ENCODE results near the gene LRP1B.

LRP1B gene

DNA sequence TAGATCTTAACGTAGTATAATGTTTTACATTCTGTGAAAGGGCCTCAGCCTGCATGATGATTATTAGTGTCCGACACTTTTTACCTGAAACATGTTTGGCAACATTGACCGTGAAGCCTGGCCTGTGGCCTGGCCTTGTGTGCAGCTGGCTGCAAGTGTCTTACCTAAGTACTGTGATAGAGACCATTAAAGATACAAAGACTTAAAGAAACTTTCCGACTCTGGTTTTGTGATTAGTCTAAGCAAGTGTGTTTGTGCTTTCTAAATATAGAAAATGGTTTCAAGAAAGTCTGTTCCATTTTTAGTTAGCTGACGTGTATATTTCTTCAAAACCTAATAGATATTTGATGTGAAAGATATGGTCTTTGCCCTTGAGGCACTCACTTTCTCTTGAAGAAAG, 601.8 kb downstream of the LRP1B start:
- no peaks in the 10 kb centered on the region for H3K27me3 ChIP-seq (ENCODE audit: control insufficient read depth in 2 of 2, insufficient read depth in 2 of 2, low read length in 2 of 2)

GRCh38 chr2:141526760-141527159, 604.1 kb downstream of the LRP1B start:
- Histone ChIP-seq H3K9me3 (ENCODE audit: control insufficient read depth in 2 of 2, low read length in 2 of 2) (no peaks in the 10 kb centered on the region), H3K36me3 (ENCODE audit: control insufficient read depth in 2 of 2, insufficient read depth in 2 of 2, low read length in 2 of 2) (no peaks in the 10 kb centered on the region), H3K9ac (ENCODE audit: low read depth in 1 of 2, low read length in 2 of 2) (no peak overlapping the region), H3K27me3 (ENCODE audit: control insufficient read depth in 2 of 2, insufficient read depth in 2 of 2, low read length in 2 of 2) (no peaks in the 10 kb centered on the region), H3K4me1 (ENCODE audit: control insufficient read depth in 2 of 2, insufficient read depth in 2 of 2, low read length in 2 of 2) (no peaks in the 10 kb centered on the region), H3K4me3 (ENCODE audit: low read length in 2 of 2) (no peak overlapping the region), H3K27ac (ENCODE audit: low read depth in 2 of 2, low read length in 2 of 2) (no peak overlapping the region)

More for the DNA sequence above, 601.8 kb downstream of the LRP1B start:
- Histone ChIP-seq H3K4me1 (ENCODE audit: control insufficient read depth in 2 of 2, insufficient read depth in 2 of 2, low read length in 2 of 2) (no peaks in the 10 kb centered on the region), H3K36me3 (ENCODE audit: control insufficient read depth in 2 of 2, insufficient read depth in 2 of 2, low read length in 2 of 2) (no peaks in the 10 kb centered on the region), H3K4me3 (ENCODE audit: low read length in 2 of 2) (no peak overlapping the region), H3K9ac (ENCODE audit: low read depth in 1 of 2, low read length in 2 of 2) (no peak overlapping the region), H3K27ac (ENCODE audit: low read depth in 2 of 2, low read length in 2 of 2) (no peak overlapping the region), H3K9me3 (ENCODE audit: control insufficient read depth in 2 of 2, low read length in 2 of 2) (no peaks in the 10 kb centered on the region)

GRCh38 chr2:141524777-141525176, 606.0 kb downstream of the LRP1B start:
- Histone ChIP-seq H3K27ac (ENCODE audit: low read depth in 2 of 2, low read length in 2 of 2) (no peak overlapping the region), H3K27me3 (ENCODE audit: control insufficient read depth in 2 of 2, insufficient read depth in 2 of 2, low read length in 2 of 2) (no peaks in the 10 kb centered on the region), H3K4me1 (ENCODE audit: control insufficient read depth in 2 of 2, insufficient read depth in 2 of 2, low read length in 2 of 2) (no peaks in the 10 kb centered on the region), H3K9ac (ENCODE audit: low read depth in 1 of 2, low read length in 2 of 2) (no peak overlapping the region), H3K4me3 (ENCODE audit: low read length in 2 of 2) (no peak overlapping the region), H3K36me3 (ENCODE audit: control insufficient read depth in 2 of 2, insufficient read depth in 2 of 2, low read length in 2 of 2) (no peaks in the 10 kb centered on the region), H3K9me3 (ENCODE audit: control insufficient read depth in 2 of 2, low read length in 2 of 2) (no peaks in the 10 kb centered on the region)

GRCh38 chr2:141523199-141523598, 607.6 kb downstream of the LRP1B start:
- no peak overlapping the region for H3K27ac ChIP-seq (ENCODE audit: low read depth in 2 of 2, low read length in 2 of 2)
- no peak overlapping the region for H3K9ac ChIP-seq (ENCODE audit: low read depth in 1 of 2, low read length in 2 of 2)
- no peaks in the 10 kb centered on the region for H3K9me3 ChIP-seq (ENCODE audit: control insufficient read depth in 2 of 2, low read length in 2 of 2)
- no peak overlapping the region for H3K4me3 ChIP-seq (ENCODE audit: low read length in 2 of 2)
- H3K36me3 ChIP-seq (ENCODE audit: control insufficient read depth in 2 of 2, insufficient read depth in 2 of 2, low read length in 2 of 2): no peaks in the 10 kb centered on the region
- H3K4me1 ChIP-seq (ENCODE audit: control insufficient read depth in 2 of 2, insufficient read depth in 2 of 2, low read length in 2 of 2): no peaks in the 10 kb centered on the region
- H3K27me3 ChIP-seq (ENCODE audit: control insufficient read depth in 2 of 2, insufficient read depth in 2 of 2, low read length in 2 of 2): no peaks in the 10 kb centered on the region

DNA sequence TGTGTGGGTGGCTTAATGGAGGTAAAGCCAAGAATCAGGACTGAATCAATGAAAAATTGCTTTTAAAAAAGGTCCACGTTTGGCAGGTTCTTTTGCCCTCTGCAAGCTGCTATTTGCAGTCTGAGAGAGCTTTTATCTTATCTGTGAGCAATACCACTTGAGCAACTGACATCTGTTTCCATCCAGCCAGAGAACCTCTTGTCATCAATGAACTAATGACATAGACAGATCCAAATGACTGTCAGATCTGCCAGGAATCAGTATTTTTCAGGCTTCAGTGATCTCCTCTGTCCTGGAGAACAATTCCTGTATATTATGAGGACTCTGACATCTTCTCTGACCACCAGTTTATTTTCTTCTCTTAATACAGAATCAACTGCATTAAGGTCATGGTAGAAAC, 608.1 kb downstream of the LRP1B start:
- Histone ChIP-seq H3K27ac (ENCODE audit: low read depth in 2 of 2, low read length in 2 of 2) (no peak overlapping the region), H3K9me3 (ENCODE audit: control insufficient read depth in 2 of 2, low read length in 2 of 2) (no peaks in the 10 kb centered on the region), H3K4me3 (ENCODE audit: low read length in 2 of 2) (no peak overlapping the region), H3K9ac (ENCODE audit: low read depth in 1 of 2, low read length in 2 of 2) (no peak overlapping the region), H3K27me3 (ENCODE audit: control insufficient read depth in 2 of 2, insufficient read depth in 2 of 2, low read length in 2 of 2) (no peaks in the 10 kb centered on the region), H3K36me3 (ENCODE audit: control insufficient read depth in 2 of 2, insufficient read depth in 2 of 2, low read length in 2 of 2) (no peaks in the 10 kb centered on the region), H3K4me1 (ENCODE audit: control insufficient read depth in 2 of 2, insufficient read depth in 2 of 2, low read length in 2 of 2) (no peaks in the 10 kb centered on the region)

DNA sequence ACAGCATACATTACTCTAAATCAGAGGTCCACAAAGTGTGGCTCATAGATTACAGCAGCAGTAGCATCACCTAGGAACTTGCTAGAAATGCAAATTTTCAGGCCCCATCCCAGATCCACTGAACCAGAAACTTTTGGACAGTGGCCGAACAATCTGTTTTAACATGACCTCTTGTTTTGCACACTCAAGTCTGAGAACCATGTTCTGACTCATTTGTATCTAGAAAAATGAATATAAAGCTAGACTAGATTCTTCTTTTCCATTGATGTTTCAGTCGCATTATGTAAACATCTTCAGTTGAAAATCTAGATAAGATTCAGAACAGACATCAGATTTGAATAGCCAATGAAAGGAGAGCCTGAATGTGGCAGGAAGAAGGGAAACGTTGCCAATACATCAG, 608.8 kb downstream of the LRP1B start:
- no peaks in the 10 kb centered on the region for H3K4me1 ChIP-seq (ENCODE audit: control insufficient read depth in 2 of 2, insufficient read depth in 2 of 2, low read length in 2 of 2)
- H3K27ac ChIP-seq (ENCODE audit: low read depth in 2 of 2, low read length in 2 of 2): no peak overlapping the region
- H3K36me3 ChIP-seq (ENCODE audit: control insufficient read depth in 2 of 2, insufficient read depth in 2 of 2, low read length in 2 of 2): no peaks in the 10 kb centered on the region
- no peaks in the 10 kb centered on the region for H3K27me3 ChIP-seq (ENCODE audit: control insufficient read depth in 2 of 2, insufficient read depth in 2 of 2, low read length in 2 of 2)
- H3K9me3 ChIP-seq (ENCODE audit: control insufficient read depth in 2 of 2, low read length in 2 of 2): no peaks in the 10 kb centered on the region
- H3K9ac ChIP-seq (ENCODE audit: low read depth in 1 of 2, low read length in 2 of 2): no peak overlapping the region
- no peak overlapping the region for H3K4me3 ChIP-seq (ENCODE audit: low read length in 2 of 2)

DNA sequence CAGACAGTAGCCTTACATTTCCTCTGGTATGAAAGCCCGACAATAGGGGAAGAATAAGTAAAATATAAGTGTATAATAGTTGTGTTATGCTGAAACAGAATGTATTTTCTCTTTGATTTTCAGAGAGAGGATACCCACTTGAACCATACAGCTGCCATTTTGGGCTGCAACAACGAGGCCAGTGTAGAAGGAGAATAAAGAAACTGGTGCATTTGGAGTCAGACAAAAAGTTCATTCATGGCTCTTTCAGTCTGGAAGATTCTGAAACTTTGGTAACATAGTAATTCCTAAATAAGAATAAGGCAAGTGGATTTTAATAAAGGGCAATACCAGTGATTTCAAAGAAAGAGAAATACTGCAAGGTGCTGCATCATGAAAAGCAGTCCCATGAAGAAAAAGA, 610.9 kb downstream of the LRP1B start:
- Histone ChIP-seq H3K4me1 (ENCODE audit: control insufficient read depth in 2 of 2, insufficient read depth in 2 of 2, low read length in 2 of 2) (no peaks in the 10 kb centered on the region), H3K27ac (ENCODE audit: low read depth in 2 of 2, low read length in 2 of 2) (no peak overlapping the region), H3K9me3 (ENCODE audit: control insufficient read depth in 2 of 2, low read length in 2 of 2) (no peaks in the 10 kb centered on the region), H3K27me3 (ENCODE audit: control insufficient read depth in 2 of 2, insufficient read depth in 2 of 2, low read length in 2 of 2) (no peaks in the 10 kb centered on the region), H3K36me3 (ENCODE audit: control insufficient read depth in 2 of 2, insufficient read depth in 2 of 2, low read length in 2 of 2) (no peaks in the 10 kb centered on the region), H3K4me3 (ENCODE audit: low read length in 2 of 2) (no peak overlapping the region), H3K9ac (ENCODE audit: low read depth in 1 of 2, low read length in 2 of 2) (no peak overlapping the region)

GRCh38 chr2:141517852-141518421, 612.9 kb downstream of the LRP1B start:
- Histone ChIP-seq H3K9me3 (ENCODE audit: control insufficient read depth in 2 of 2, low read length in 2 of 2) (no peaks in the 10 kb centered on the region), H3K4me1 (ENCODE audit: control insufficient read depth in 2 of 2, insufficient read depth in 2 of 2, low read length in 2 of 2) (no peaks in the 10 kb centered on the region), H3K36me3 (ENCODE audit: control insufficient read depth in 2 of 2, insufficient read depth in 2 of 2, low read length in 2 of 2) (no peaks in the 10 kb centered on the region), H3K27ac (ENCODE audit: low read depth in 2 of 2, low read length in 2 of 2) (no peak overlapping the region), H3K9ac (ENCODE audit: low read depth in 1 of 2, low read length in 2 of 2) (no peak overlapping the region), H3K27me3 (ENCODE audit: control insufficient read depth in 2 of 2, insufficient read depth in 2 of 2, low read length in 2 of 2) (no peaks in the 10 kb centered on the region), H3K4me3 (ENCODE audit: low read length in 2 of 2) (no peak overlapping the region)

DNA sequence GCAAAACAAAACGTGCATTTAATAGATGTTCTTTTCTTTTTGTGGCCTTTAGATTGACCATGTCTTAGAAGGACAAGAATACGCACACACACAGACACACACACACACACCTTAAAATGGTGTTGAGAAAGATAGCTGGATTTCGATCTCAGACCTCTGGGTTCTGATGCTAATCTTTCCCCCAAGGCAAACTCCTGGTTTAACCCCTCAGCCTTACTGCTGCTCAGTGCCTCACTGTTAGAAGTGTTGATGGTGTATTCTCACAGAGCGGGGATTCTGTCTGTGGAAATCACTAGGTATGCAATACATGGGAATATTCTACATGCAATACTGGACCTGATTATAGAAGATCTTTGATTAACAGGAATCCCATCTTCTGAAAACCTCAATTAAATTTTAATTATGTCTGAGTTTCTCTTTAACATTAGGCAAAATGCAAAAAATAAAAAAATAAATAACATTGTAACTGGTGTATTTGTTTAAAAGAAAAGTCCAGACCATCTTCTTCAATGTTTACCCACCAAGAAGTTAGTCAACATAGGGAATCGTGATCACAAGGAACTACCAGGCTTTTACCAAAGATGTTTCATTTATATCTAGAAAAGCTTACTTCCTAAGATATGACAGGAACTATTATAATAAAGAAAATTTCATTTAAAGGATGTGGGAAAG, 613.5 kb downstream of the LRP1B start:
- Histone ChIP-seq H3K4me1 (ENCODE audit: control insufficient read depth in 2 of 2, insufficient read depth in 2 of 2, low read length in 2 of 2) (no peaks in the 10 kb centered on the region), H3K9ac (ENCODE audit: low read depth in 1 of 2, low read length in 2 of 2) (no peak overlapping the region), H3K4me3 (ENCODE audit: low read length in 2 of 2) (no peak overlapping the region), H3K27ac (ENCODE audit: low read depth in 2 of 2, low read length in 2 of 2) (no peak overlapping the region), H3K9me3 (ENCODE audit: control insufficient read depth in 2 of 2, low read length in 2 of 2) (no peaks in the 10 kb centered on the region), H3K36me3 (ENCODE audit: control insufficient read depth in 2 of 2, insufficient read depth in 2 of 2, low read length in 2 of 2) (no peaks in the 10 kb centered on the region), H3K27me3 (ENCODE audit: control insufficient read depth in 2 of 2, insufficient read depth in 2 of 2, low read length in 2 of 2) (no peaks in the 10 kb centered on the region)

DNA sequence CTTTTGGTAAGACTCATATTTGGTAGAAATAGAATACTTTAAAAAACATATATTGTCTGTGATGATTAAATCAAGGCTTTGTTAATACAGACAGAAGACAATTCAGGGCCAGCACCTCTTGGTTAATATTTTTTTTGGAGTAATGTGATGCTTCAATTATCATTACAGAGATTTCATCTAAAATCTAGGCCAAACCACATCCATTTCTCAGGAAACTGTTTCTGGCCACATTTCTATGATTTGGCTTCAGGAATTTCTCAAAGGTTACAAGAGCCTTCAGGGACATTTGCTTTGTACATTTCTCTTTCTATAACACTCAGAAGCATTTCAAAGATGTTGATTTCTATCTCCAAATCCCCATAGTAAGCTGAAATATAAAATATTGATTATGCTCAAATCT, 614.9 kb downstream of the LRP1B start:
- H3K36me3 ChIP-seq (ENCODE audit: control insufficient read depth in 2 of 2, insufficient read depth in 2 of 2, low read length in 2 of 2): no peaks in the 10 kb centered on the region

More for the DNA sequence above, 614.9 kb downstream of the LRP1B start:
- Histone ChIP-seq H3K4me1 (ENCODE audit: control insufficient read depth in 2 of 2, insufficient read depth in 2 of 2, low read length in 2 of 2) (no peaks in the 10 kb centered on the region), H3K9me3 (ENCODE audit: control insufficient read depth in 2 of 2, low read length in 2 of 2) (no peaks in the 10 kb centered on the region), H3K27me3 (ENCODE audit: control insufficient read depth in 2 of 2, insufficient read depth in 2 of 2, low read length in 2 of 2) (no peaks in the 10 kb centered on the region), H3K4me3 (ENCODE audit: low read length in 2 of 2) (no peak overlapping the region), H3K27ac (ENCODE audit: low read depth in 2 of 2, low read length in 2 of 2) (no peak overlapping the region), H3K9ac (ENCODE audit: low read depth in 1 of 2, low read length in 2 of 2) (no peak overlapping the region)

Data from mucosa of rectum (tissue), 2 donors.